Measurements from ENCODE around the gene VPS72.

VPS72 gene

GRCh38 chr1:151187205-151187604, 2.8 kb downstream of the VPS72 start:
- no peak for DNase-seq (ENCODE audit: low spot score)

GRCh38 chr1:151184211-151184610, 5.8 kb downstream of the VPS72 start:
- DNase-seq (ENCODE audit: low spot score), result no peak

- no peak for DNase-seq (ENCODE audit: low spot score)
These were observed 13.4 kb downstream of the VPS72 start for GRCh38 chr1:151176514-151177045.

- no peak for DNase-seq (ENCODE audit: low spot score)
These were observed 14.1 kb downstream of the VPS72 start, which contains the start of gene TMOD4 for GRCh38 chr1:151175863-151176262. TMOD4 (minus strand) TSS chr1:151175981; CDS start chr1:151174875, 1,106 bp downstream.

- DNase-seq (ENCODE audit: low spot score), result no peak
These were observed 14.8 kb downstream of the VPS72 start for GRCh38 chr1:151175041-151175741.

- no peak for DNase-seq (ENCODE audit: low spot score)
These were observed 18.8 kb downstream of the VPS72 start for GRCh38 chr1:151171190-151171589.

GRCh38 chr1:151167116-151167515, 22.9 kb downstream of the VPS72 start:
- no peak for DNase-seq (ENCODE audit: low spot score)

- DNase-seq (ENCODE audit: low spot score), result peak; percentile 57
These were observed 23.5 kb downstream of the VPS72 start for GRCh38 chr1:151166505-151166956.

GRCh38 chr1:151165738-151166504, 24.1 kb downstream of the VPS72 start, which contains the start of the genes LYSMD1 and SCNM1:
LYSMD1 (minus strand) TSS chr1:151165902; CDS start chr1:151165258, 644 bp downstream.
SCNM1 (plus strand) TSS chr1:151166144; CDS start chr1:151166153, 9 bp downstream.
- DNase-seq (ENCODE audit: low spot score), result peak; percentile 100

GRCh38 chr1:151165281-151165737, 24.7 kb downstream of the VPS72 start:
- peak; percentile 48 for DNase-seq (ENCODE audit: low spot score)

GRCh38 chr1:151164732-151165280, 25.2 kb downstream of the VPS72 start:
- no peak for DNase-seq (ENCODE audit: low spot score)

GRCh38 chr1:151159373-151159772, 30.6 kb downstream of the VPS72 start:
- no peak for DNase-seq (ENCODE audit: low spot score)

- no peak for DNase-seq (ENCODE audit: low spot score)
These were observed 31.2 kb downstream of the VPS72 start for GRCh38 chr1:151158751-151159251.

- no peak for DNase-seq (ENCODE audit: low spot score)
These were observed 31.7 kb downstream of the VPS72 start for GRCh38 chr1:151158326-151158725.

GRCh38 chr1:151157067-151157531, 32.9 kb downstream of the VPS72 start:
- no peak for DNase-seq (ENCODE audit: low spot score)

GRCh38 chr1:151156515-151156819, 33.5 kb downstream of the VPS72 start, which contains the start of gene TNFAIP8L2:
TNFAIP8L2 (plus strand) TSS chr1:151156649; CDS start chr1:151158698, 2,049 bp downstream.
- no peak for DNase-seq (ENCODE audit: low spot score)

GRCh38 chr1:151147665-151148064, 42.3 kb downstream of the VPS72 start:
- no peak for DNase-seq (ENCODE audit: low spot score)

GRCh38 chr1:151147132-151147503, 42.9 kb downstream of the VPS72 start:
- no peak for DNase-seq (ENCODE audit: low spot score)

- DNase-seq (ENCODE audit: low spot score), result peak; percentile 83
These were observed 43.4 kb downstream of the VPS72 start, which contains the start of gene SEMA6C for GRCh38 chr1:151146412-151147131. SEMA6C (minus strand) TSS chr1:151146631; CDS start chr1:151142621, 4,010 bp downstream.

- no peak for DNase-seq (ENCODE audit: low spot score)
These were observed 44.0 kb downstream of the VPS72 start for GRCh38 chr1:151146072-151146411.

GRCh38 chr1:151145304-151146071, 44.5 kb downstream of the VPS72 start:
- no peak for DNase-seq (ENCODE audit: low spot score)

Data from COLO829 (cell line).